ENCODE results near the gene FUT3. TPM values are rescaled to one million over a fixed set of nuclear protein-coding genes. Genes with fewer than 3 reads are reported as not detected.

The FUT3 gene
- total and polyA plus RNA-seq, 2 of the 8 experiments (the other 6 are each of a cell fraction or from before 2014, with no cell fraction given): 0.15 to 0.63 TPM

DNA sequence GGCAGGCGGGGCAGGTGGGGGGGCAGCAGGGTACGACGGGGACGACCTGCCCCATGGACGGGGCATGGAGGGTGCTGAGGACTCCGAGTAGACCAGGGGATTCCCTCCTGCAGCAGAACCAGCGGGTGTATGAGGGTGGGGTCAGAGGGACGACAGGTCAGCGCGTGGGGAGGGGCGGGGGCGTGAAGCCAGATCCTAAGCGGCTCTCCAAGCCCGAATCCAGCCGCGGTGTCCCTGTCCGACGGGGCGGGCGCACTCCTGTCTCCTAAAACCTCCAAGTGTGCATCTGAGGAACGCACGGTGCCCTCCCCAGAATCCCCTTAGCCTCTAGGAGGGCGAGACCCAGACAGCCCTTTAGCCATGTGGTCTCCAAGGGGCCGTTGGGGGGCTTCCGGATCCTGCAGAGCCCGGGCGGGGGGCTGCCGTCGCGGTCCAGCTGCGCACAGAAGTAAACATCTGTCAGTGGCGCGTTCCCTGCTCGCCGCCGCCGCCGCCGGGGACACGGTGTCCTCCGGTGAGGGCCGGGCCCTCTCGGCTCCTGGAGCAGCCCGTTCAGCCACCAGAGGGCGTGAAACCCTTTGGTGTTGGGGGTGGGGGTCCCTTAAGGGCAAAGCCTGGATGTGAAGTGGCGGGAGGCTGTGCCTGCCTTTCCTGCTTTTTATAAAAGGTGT is 45.7 kb downstream of the FUT3 start (continued):
- no peak for TF ChIP-seq BRCA1 (IDR thresholded peaks at IDR 0.05; ENCODE audit: low read depth, low read length)
- TF ChIP-seq RAD21 (IDR thresholded peaks at IDR 0.05 in 1 of 2, conservative IDR thresholded peaks at IDR 0.05 in 1 of 2; ENCODE audit: low read depth in 2 of 2, low read length in 2 of 2): peak; percentile 69 to 77
- TF ChIP-seq, protein P1, sequence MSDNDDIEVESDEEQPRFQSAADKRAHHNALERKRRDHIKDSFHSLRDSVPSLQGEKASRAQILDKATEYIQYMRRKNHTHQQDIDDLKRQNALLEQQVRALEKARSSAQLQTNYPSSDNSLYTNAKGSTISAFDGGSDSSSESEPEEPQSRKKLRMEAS (IDR thresholded peaks at IDR 0.05): peak; percentile 44
- TF ChIP-seq RXRA (IDR thresholded peaks at IDR 0.05; ENCODE audit: insufficient read depth, low read depth, low read length): 0 out of 2 replicates have a peak, but pooled peaks have one; percentile 48

Data from H1 (cell line).